ENCODE measurements around the gene CREBBP. TPM values are rescaled to one million over a fixed set of nuclear protein-coding genes. Genes with fewer than 3 reads are reported as not detected.

CREBBP gene
- total RNA-seq, 1 donor from 2014 or later: 45.3 TPM

DNA sequence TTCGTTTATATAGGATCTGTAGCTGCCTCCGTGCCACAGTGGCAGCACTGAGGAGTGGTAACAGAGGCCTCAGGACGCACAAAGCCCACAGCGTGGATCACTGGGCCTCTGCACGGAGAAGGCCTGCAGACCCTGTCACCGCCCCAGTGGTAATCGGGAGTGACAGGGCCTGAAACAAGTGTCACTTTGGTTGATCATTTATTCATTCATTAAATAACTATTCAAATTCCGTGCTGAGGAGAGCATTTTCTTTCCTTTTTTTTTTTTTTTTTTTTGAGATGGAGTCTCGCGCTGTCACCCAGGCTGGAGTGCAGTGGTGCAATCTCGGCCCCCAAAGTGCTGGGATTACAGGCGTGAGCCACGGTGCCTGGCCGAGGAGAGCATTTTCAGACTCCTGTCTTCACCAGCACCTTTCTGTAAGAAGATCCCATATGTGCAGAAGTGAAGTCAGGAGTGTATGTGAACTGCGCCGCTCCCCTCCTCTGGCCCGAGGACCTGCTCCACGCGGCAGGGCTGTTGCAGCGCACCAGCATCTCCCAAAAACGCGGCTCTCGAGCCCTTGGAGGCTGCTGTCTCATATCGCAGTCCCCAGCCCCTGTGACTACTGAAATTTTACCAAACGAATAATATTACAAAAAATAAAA lies 118.3 kb downstream of the CREBBP start:
- peaks cover 44% of the 10 kb centered on the region for H3K36me3 Mint-ChIP-seq (ENCODE audit: low read depth)
- H3K4me3 Mint-ChIP-seq: no peak overlapping the region
- no peaks in the 10 kb centered on the region for H3K9me3 Mint-ChIP-seq
- DNase-seq: no peak
- H3K27me3 Mint-ChIP-seq: no peaks in the 10 kb centered on the region
- H3K27ac Mint-ChIP-seq: no peak overlapping the region
- no peaks in the 10 kb centered on the region for H3K4me1 Mint-ChIP-seq
- intact Hi-C loops (cut with micrococcal nuclease): no loop called here

DNA sequence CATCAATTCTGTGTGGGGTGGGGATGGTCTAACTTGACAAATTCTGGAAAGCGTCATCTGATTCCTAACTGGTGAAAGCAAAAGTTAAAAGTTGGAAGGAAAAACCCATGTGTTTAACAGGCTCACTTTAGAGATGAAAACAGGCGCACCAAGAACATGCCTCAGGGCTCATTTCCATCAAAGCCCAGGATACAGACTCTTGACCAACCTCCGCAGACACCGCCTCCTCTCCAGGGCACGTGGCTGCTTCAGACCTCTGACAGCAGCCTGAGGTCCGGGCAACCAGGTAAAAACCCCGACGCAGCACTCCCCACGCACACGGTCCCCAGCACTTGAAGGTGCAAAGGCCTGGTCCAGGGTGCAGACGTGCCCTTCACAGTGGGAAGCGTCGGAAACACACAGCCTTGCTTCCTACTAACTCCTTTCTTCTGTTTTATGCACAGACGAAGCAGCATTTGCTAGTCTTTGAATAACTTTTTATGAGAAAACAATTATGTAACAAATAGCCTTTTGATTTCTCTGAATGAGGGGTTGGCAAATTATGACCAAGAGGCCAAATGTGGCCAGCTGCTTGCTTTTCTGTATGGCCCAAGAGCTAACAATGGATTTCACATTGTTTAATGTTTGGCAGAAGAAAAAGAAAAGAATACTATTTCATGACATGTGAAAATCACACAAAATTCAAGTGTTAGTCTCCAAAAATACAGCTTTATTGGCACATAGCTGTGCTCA lies 119.0 kb downstream of the CREBBP start:
- intact Hi-C loops (cut with micrococcal nuclease): no loop called here
- H3K27me3 Mint-ChIP-seq: no peaks in the 10 kb centered on the region
- no peak for DNase-seq
- H3K4me1 Mint-ChIP-seq: no peaks in the 10 kb centered on the region
- no peaks in the 10 kb centered on the region for H3K9me3 Mint-ChIP-seq
- no peak overlapping the region for H3K4me3 Mint-ChIP-seq
- H3K36me3 Mint-ChIP-seq (ENCODE audit: low read depth): peaks cover 42% of the 10 kb centered on the region
- no peak overlapping the region for H3K27ac Mint-ChIP-seq

GRCh38 chr16:3760518-3760917 lies 120.0 kb downstream of the CREBBP start:
- no peak for DNase-seq
- H3K4me1 Mint-ChIP-seq: no peaks in the 10 kb centered on the region
- intact Hi-C loops (cut with micrococcal nuclease): no loop called here
- no peak overlapping the region for H3K4me3 Mint-ChIP-seq
- no peak overlapping the region for H3K27ac Mint-ChIP-seq
- peaks cover 40% of the 10 kb centered on the region for H3K36me3 Mint-ChIP-seq (ENCODE audit: low read depth)
- no peaks in the 10 kb centered on the region for H3K27me3 Mint-ChIP-seq
- no peaks in the 10 kb centered on the region for H3K9me3 Mint-ChIP-seq

DNA sequence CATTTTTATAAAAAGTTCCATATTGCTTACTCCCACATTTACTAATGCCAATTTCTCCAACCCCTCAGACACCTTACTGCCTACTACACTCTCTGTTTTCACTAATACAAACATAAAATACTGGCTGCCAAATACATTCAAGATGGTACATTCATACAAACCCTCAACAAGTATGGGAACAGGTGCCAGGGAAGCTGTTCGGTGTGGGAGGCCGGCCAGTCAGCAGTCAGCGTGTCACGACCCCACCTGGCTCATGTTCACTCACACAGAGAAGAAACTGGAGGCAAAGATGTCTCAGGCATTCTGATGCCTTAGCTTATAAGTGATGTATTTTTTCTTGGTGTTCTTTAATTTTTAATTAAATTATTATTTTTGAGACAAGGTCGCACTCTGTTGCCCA lies 120.8 kb downstream of the CREBBP start:
- Mint-ChIP-seq H3K27me3 (no peaks in the 10 kb centered on the region), H3K4me1 (no peaks in the 10 kb centered on the region), H3K4me3 (no peak overlapping the region), H3K27ac (no peak overlapping the region), H3K9me3 (no peaks in the 10 kb centered on the region), H3K36me3 (ENCODE audit: low read depth) (peaks cover 40% of the 10 kb centered on the region)
- DNase-seq: no peak
- intact Hi-C loops (cut with micrococcal nuclease): no loop called here

- DNase-seq: no peak
- H3K36me3 Mint-ChIP-seq (ENCODE audit: low read depth): peaks cover 43% of the 10 kb centered on the region
- no peaks in the 10 kb centered on the region for H3K27me3 Mint-ChIP-seq
- H3K4me3 Mint-ChIP-seq: no peak overlapping the region
- intact Hi-C loops (cut with micrococcal nuclease): no loop called here
- H3K9me3 Mint-ChIP-seq: no peaks in the 10 kb centered on the region
- H3K4me1 Mint-ChIP-seq: peaks cover 1% of the 10 kb centered on the region
- no peak overlapping the region for H3K27ac Mint-ChIP-seq
Measured at GRCh38 chr16:3756113-3756512, 124.4 kb downstream of the CREBBP start.

GRCh38 chr16:3755249-3755648 lies 125.3 kb downstream of the CREBBP start:
- peaks cover 47% of the 10 kb centered on the region for H3K36me3 Mint-ChIP-seq (ENCODE audit: low read depth)
- no peaks in the 10 kb centered on the region for H3K27me3 Mint-ChIP-seq
- H3K27ac Mint-ChIP-seq: no peak overlapping the region
- intact Hi-C loops (cut with micrococcal nuclease): no loop called here
- no peaks in the 10 kb centered on the region for H3K9me3 Mint-ChIP-seq
- DNase-seq: no peak
- peaks cover 4% of the 10 kb centered on the region for H3K4me1 Mint-ChIP-seq
- no peak overlapping the region for H3K4me3 Mint-ChIP-seq

- Mint-ChIP-seq H3K4me3 (no peak overlapping the region), H3K9me3 (no peaks in the 10 kb centered on the region), H3K4me1 (peaks cover 9% of the 10 kb centered on the region), H3K36me3 (ENCODE audit: low read depth) (peaks cover 52% of the 10 kb centered on the region), H3K27ac (no peak overlapping the region), H3K27me3 (no peaks in the 10 kb centered on the region)
- intact Hi-C loops (cut with micrococcal nuclease): no loop called here
- no peak for DNase-seq
Measured at GRCh38 chr16:3754772-3755171, 125.7 kb downstream of the CREBBP start.

GRCh38 chr16:3754081-3754703 lies 126.3 kb downstream of the CREBBP start:
- H3K4me1 Mint-ChIP-seq: peaks cover 10% of the 10 kb centered on the region
- peaks cover 51% of the 10 kb centered on the region for H3K36me3 Mint-ChIP-seq (ENCODE audit: low read depth)
- H3K9me3 Mint-ChIP-seq: no peaks in the 10 kb centered on the region
- H3K4me3 Mint-ChIP-seq: no peak overlapping the region
- DNase-seq: no peak
- intact Hi-C loops (cut with micrococcal nuclease): no loop called here
- H3K27me3 Mint-ChIP-seq: no peaks in the 10 kb centered on the region
- H3K27ac Mint-ChIP-seq: no peak overlapping the region

DNA sequence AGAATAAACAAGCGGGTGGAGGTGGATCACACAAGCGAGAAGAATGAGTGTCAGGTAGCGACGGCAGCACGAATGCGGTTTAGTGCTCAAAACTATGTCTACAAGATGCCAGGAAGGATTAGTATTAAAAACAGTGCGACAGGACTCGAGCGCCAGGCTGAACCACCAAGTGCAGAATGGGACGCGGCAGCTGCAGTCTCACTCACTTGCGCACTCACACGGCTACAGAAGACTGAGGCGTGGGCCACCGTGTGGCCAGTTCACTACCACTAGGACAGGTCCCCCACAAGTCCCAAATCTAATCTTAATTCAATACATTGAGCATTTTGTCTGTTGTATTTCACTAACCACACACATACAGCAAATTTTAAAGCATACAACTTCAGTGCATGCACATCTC lies 127.5 kb downstream of the CREBBP start:
- no peaks in the 10 kb centered on the region for H3K27me3 Mint-ChIP-seq
- H3K9me3 Mint-ChIP-seq: no peaks in the 10 kb centered on the region
- no peak for DNase-seq
- H3K36me3 Mint-ChIP-seq (ENCODE audit: low read depth): peaks cover 55% of the 10 kb centered on the region
- H3K27ac Mint-ChIP-seq: no peak overlapping the region
- peaks cover 10% of the 10 kb centered on the region for H3K4me1 Mint-ChIP-seq
- H3K4me3 Mint-ChIP-seq: no peak overlapping the region
- intact Hi-C loops (cut with micrococcal nuclease): no loop called here

DNA sequence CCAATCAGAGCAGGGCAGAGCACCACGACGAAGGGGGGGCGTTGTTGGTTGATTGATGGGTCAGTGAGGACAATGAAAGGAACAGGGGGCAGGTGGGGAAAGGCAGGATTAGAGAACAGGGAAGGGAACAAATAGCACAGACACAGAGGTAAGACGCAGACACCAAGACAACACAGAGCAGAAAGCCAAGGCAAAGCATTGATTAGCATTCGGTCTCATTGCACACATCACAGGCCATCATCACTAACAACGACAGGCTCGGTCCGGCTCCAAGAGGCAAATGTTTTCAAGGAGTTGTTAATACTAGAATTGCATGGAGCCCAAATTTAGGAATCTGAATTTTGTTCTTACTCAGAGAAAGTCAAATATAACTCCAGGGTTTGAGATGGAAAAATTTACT lies 128.6 kb downstream of the CREBBP start:
- DNase-seq: no peak
- H3K9me3 Mint-ChIP-seq: no peaks in the 10 kb centered on the region
- peaks cover 52% of the 10 kb centered on the region for H3K36me3 Mint-ChIP-seq (ENCODE audit: low read depth)
- H3K27me3 Mint-ChIP-seq: no peaks in the 10 kb centered on the region
- H3K27ac Mint-ChIP-seq: no peak overlapping the region
- H3K4me1 Mint-ChIP-seq: peaks cover 12% of the 10 kb centered on the region
- intact Hi-C loops (cut with micrococcal nuclease): no loop called here
- no peak overlapping the region for H3K4me3 Mint-ChIP-seq

DNA sequence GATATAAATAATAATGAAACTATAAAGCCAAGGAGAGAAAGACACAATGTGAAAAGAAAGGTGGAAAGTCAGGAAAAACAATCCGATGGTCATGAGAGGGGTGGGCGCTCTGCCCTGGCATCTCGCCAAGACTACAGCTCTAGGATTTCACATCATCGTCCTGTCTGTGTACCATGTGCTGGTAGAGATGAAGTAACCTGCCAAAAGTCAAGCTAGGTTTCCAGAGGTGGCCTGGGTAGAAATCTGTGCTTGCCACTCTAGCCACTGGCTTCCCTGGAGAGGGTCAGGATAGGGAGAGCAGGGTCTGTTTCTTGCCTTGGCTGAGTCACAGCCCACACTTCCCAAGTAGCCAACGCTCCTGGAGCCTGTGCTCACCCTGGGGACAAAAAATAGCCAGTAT lies 132.2 kb downstream of the CREBBP start:
- intact Hi-C loops (cut with micrococcal nuclease): loop anchor here (2.0 kb wide), 1 partner anchor 62 kb away; no protein-coding TSS in a partner anchor
- peaks cover 12% of the 10 kb centered on the region for H3K4me1 Mint-ChIP-seq
- DNase-seq: no peak

GRCh38 chr16:3745751-3746355 lies 134.7 kb downstream of the CREBBP start:
- intact Hi-C loops (cut with micrococcal nuclease): no loop called here
- Mint-ChIP-seq H3K27ac (no peak overlapping the region), H3K9me3 (no peaks in the 10 kb centered on the region), H3K27me3 (no peaks in the 10 kb centered on the region), H3K36me3 (ENCODE audit: low read depth) (peaks cover 52% of the 10 kb centered on the region), H3K4me1 (peaks cover 11% of the 10 kb centered on the region), H3K4me3 (no peak overlapping the region)
- DNase-seq: no peak

More for the DNA sequence above, 132.2 kb downstream of the CREBBP start:
- no peaks in the 10 kb centered on the region for H3K27me3 Mint-ChIP-seq
- H3K27ac Mint-ChIP-seq: no peak overlapping the region
- H3K4me3 Mint-ChIP-seq: no peak overlapping the region
- no peaks in the 10 kb centered on the region for H3K9me3 Mint-ChIP-seq
- H3K36me3 Mint-ChIP-seq (ENCODE audit: low read depth): peaks cover 53% of the 10 kb centered on the region

DNA sequence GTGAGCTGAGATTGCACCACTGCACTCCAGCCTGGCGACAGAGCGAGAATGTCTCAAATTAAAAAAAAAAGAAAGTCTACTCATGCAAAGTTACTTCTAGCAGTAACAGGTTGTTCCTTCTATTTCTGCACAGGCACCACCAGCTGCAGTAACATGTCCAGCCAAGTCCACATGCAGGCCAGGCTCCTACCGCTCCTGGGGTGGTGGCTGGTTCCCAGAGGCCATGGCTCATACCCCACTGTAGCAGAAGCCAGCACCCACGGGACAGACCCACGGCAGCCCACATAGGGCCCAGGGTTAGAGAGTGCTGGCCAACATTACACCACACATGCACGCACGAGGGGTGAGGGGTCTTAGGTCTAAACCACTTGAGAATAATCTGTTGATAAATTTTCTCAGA lies 136.5 kb downstream of the CREBBP start:
- Mint-ChIP-seq H3K4me3 (no peak overlapping the region), H3K27me3 (no peaks in the 10 kb centered on the region), H3K27ac (no peak overlapping the region), H3K4me1 (peaks cover 2% of the 10 kb centered on the region), H3K36me3 (ENCODE audit: low read depth) (peaks cover 53% of the 10 kb centered on the region), H3K9me3 (no peaks in the 10 kb centered on the region)
- DNase-seq: no peak
- intact Hi-C loops (cut with micrococcal nuclease): no loop called here

DNA sequence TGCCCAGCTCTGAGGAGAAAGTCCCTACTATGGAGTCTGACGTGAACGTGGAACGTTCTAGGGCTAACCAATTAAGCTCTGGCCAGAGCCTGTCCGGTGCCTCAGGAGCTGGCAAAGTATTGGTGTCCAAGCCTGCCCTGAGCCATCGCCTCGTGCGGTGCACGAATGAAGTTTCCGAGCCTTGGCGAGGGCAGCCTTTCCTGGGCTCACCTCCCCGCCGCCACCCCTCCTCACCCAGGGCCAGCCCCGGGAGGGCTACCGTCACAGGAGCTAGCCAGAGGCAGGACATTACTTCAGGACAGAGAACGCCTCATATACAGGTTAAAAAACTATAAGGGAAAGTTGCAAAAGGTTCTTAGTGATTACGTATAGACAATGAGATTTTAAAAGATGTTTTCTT lies 139.6 kb downstream of the CREBBP start:
- H3K27me3 Mint-ChIP-seq: no peaks in the 10 kb centered on the region
- intact Hi-C loops (cut with micrococcal nuclease): no loop called here
- no peak for DNase-seq
- H3K36me3 Mint-ChIP-seq (ENCODE audit: low read depth): peaks cover 58% of the 10 kb centered on the region
- H3K27ac Mint-ChIP-seq: no peak overlapping the region
- no peaks in the 10 kb centered on the region for H3K4me1 Mint-ChIP-seq
- H3K4me3 Mint-ChIP-seq: no peak overlapping the region
- H3K9me3 Mint-ChIP-seq: no peaks in the 10 kb centered on the region

Data from activated CD4-positive, alpha-beta T cell treated with anti-CD3 and anti-CD28 coated beads, Interleukin-2, amount 10 ng/mL, durations not matched to agents 24 days and 14 days (primary cell).